HEK293T (cell line): ENCODE results near the gene DCAF17.

ENCODE experiments used
- CTCF ChIA-PET: fragments of 350-600 bp; formaldehyde crosslinking; extraction: SDS; loops from one replicate; lab custom pipeline; 2021; ENCODE audit warnings: antibody characterized with exemption, inconsistent platforms; lab: Yijun Ruan, JAX
- POLR2A ChIA-PET: fragments of 350-600 bp; formaldehyde crosslinking; extraction: SDS; loops from one replicate; lab custom pipeline; 2020; ENCODE audit warnings: antibody characterized with exemption, inconsistent platforms; lab: Yijun Ruan, JAX
- DNase-seq: peaks from one replicate; pipeline ENCODE4 v3.0.0; 2012; ENCODE audit warnings: mixed read lengths; ENCODE audit errors: extremely low spot score
- ARNT ChIP-seq: fragments of 450-650 bp; IDR thresholded peaks from 2 replicates; pipeline ENCODE4 v1.6.1; 2017; ENCODE audit warnings: mild to moderate bottlenecking
- BHLHE40 ChIP-seq: fragments of 450-650 bp; IDR thresholded peaks from 2 replicates; pipeline ENCODE4 v1.6.1; 2016; ENCODE audit warnings: mild to moderate bottlenecking, moderate library complexity, borderline replicate concordance
- CTBP1 ChIP-seq: fragments of 450-650 bp; IDR thresholded peaks from 2 replicates; pipeline ENCODE4 v1.6.1; 2016; ENCODE audit warnings: borderline replicate concordance
- ELF4 ChIP-seq: fragments of 450-650 bp; IDR thresholded peaks from 2 replicates; pipeline ENCODE4 v1.6.1; 2017; ENCODE audit warnings: antibody characterized with exemption
- FOXA1 ChIP-seq: fragments of 450-650 bp; IDR thresholded peaks from 2 replicates; pipeline ENCODE4 v1.6.1; 2016; ENCODE audit warnings: mild to moderate bottlenecking
- FOXM1 ChIP-seq: fragments of 450-650 bp; IDR thresholded peaks from 2 replicates; pipeline ENCODE4 v1.6.1; 2017; ENCODE audit warnings: mild to moderate bottlenecking, borderline replicate concordance
- HDGF ChIP-seq: fragments of 450-650 bp; IDR thresholded peaks from 2 replicates; pipeline ENCODE4 v1.6.1; 2017; ENCODE audit warnings: antibody characterized with exemption, borderline replicate concordance
- L3MBTL2 ChIP-seq: fragments of 450-650 bp; conservative IDR thresholded peaks from 2 replicates; pipeline ENCODE4 v1.6.1; 2016; ENCODE audit warnings: mild to moderate bottlenecking
- LEF1 ChIP-seq: fragments of 450-650 bp; IDR thresholded peaks from 2 replicates; pipeline ENCODE4 v1.6.1; 2017; ENCODE audit warnings: mild to moderate bottlenecking, borderline replicate concordance
- NFRKB ChIP-seq: fragments of 450-650 bp; IDR thresholded peaks from 2 replicates; pipeline ENCODE4 v1.6.1; 2016; ENCODE audit warnings: mild to moderate bottlenecking, moderate library complexity
- PKNOX1 ChIP-seq: fragments of 450-650 bp; IDR thresholded peaks from 2 replicates; pipeline ENCODE4 v1.6.1; 2016
- SP1 ChIP-seq: fragments of 450-650 bp; IDR thresholded peaks from 2 replicates; pipeline ENCODE4 v1.6.1; 2017
- SUZ12 ChIP-seq: fragments of 450-650 bp; IDR thresholded peaks from 2 replicates; pipeline ENCODE4 v1.6.1; 2016; ENCODE audit warnings: mild to moderate bottlenecking
- TARDBP ChIP-seq: fragments of 450-650 bp; IDR thresholded peaks from 2 replicates; pipeline ENCODE4 v1.6.1; 2016
- ZNF384 ChIP-seq: fragments of 450-650 bp; IDR thresholded peaks from 2 replicates; pipeline ENCODE4 v1.6.1; 2016

The DCAF17 gene

GRCh38 chr2:171434013-171434989 is at the start of gene DCAF17:
Gene DCAF17 (plus strand): TSS chr2:171434226. CDS start chr2:171434578, 352 bp downstream.
- CTCF ChIA-PET: interaction anchor here (0.5 to 1.0 kb wide), 4 partner anchors 27 to 505 kb away, joined by 3 to 4 read pairs (median 3); partner anchors contain the start of gene GORASP2
- POLR2A ChIA-PET: interaction anchor here (0.5 to 2.8 kb wide), 12 partner anchors 14 to 561 kb away, joined by 3 to 21 read pairs (median 4); partner anchors contain the start of gene CYBRD1
- DNase-seq: peak; percentile 94
- TF ChIP-seq ZNF384: no peak
- TF ChIP-seq SUZ12: no peak
- peak; percentile 53; the same call in 1 of the 2 replicates for TF ChIP-seq HDGF
- TF ChIP-seq LEF1: no peak
- TF ChIP-seq L3MBTL2: peak; percentile 89
- no peak for TF ChIP-seq TARDBP
- TF ChIP-seq ELF4: peak; percentile 52; the same call in 1 of the 2 replicates

GRCh38 chr2:171386627-171387026 is 47.4 kb upstream of the DCAF17 start:
- DNase-seq: no peak
- POLR2A ChIA-PET: no interaction called here
- TF ChIP-seq NFRKB (no peak), L3MBTL2 (no peak), CTBP1 (no peak), BHLHE40 (no peak), ELF4 (no peak), FOXA1 (no peak), SP1 (no peak)
- CTCF ChIA-PET: interaction anchor here (0.6 kb wide), 1 partner anchor 1682 kb away, joined by 3 read pairs; no protein-coding TSS in a partner anchor

- DNase-seq: no peak
- ChIA-PET POLR2A (no interaction called here), CTCF (interaction anchor here (0.6 kb wide), 2 partner anchors 8 to 1682 kb away, joined by 3 read pairs; no protein-coding TSS in a partner anchor)
- TF ChIP-seq FOXA1 (no peak), BHLHE40 (no peak), NFRKB (no peak), PKNOX1 (no peak), FOXM1 (no peak), ARNT (no peak), ELF4 (no peak), CTBP1 (no peak), SP1 (no peak), L3MBTL2 (no peak), LEF1 (no peak)
Measured at GRCh38 chr2:171387052-171387451, 47.0 kb upstream of the DCAF17 start.

GRCh38 chr2:171389325-171389724 is 44.7 kb upstream of the DCAF17 start:
- CTCF ChIA-PET: interaction anchor here (0.5 to 0.7 kb wide), 2 partner anchors 45 to 251 kb away, joined by 3 to 5 read pairs; partner anchors contain the start of genes DCAF17 and METTL8
- POLR2A ChIA-PET: no interaction called here
- TF ChIP-seq CTBP1: no peak
- no peak for TF ChIP-seq HDGF
- no peak for TF ChIP-seq PKNOX1
- TF ChIP-seq ZNF384: no peak
- no peak for TF ChIP-seq ARNT
- TF ChIP-seq BHLHE40: no peak
- TF ChIP-seq SUZ12: no peak
- TF ChIP-seq FOXM1: no peak
- TF ChIP-seq SP1: no peak
- TF ChIP-seq ELF4: no peak
- no peak for DNase-seq

GRCh38 chr2:171389780-171390179 is 44.2 kb upstream of the DCAF17 start:
- ChIA-PET CTCF (interaction anchor here (0.7 kb wide), 1 partner anchor 44 kb away, joined by 3 read pairs; the partner anchor contains the start of genes DCAF17 and METTL8), POLR2A (no interaction called here)
- TF ChIP-seq ZNF384 (no peak), HDGF (no peak), FOXM1 (no peak), ELF4 (no peak), PKNOX1 (no peak), LEF1 (no peak), L3MBTL2 (no peak), SP1 (no peak), FOXA1 (no peak), ARNT (no peak), CTBP1 (no peak), NFRKB (no peak)
- no peak for DNase-seq
